ENCODE measurements around the gene DPP3. TPM values are rescaled to one million over a fixed set of nuclear protein-coding genes. Genes with fewer than 3 reads are reported as not detected.
A peak's percentile ranks its signal among the peaks of the same experiment; 100 is the strongest.

Gene DPP3
- total and polyA plus RNA-seq, 8 donors: 14.0 to 320 (median 28.2) TPM

GRCh38 chr11:66454247-66454646 is 26.0 kb upstream of the DPP3 start:
- Histone ChIP-seq H3K27ac (no peak overlapping the region), H3K4me3 (no peak overlapping the region), H3K27me3 (no peaks in the 10 kb centered on the region), H3K36me3 (no peaks in the 10 kb centered on the region), H3K4me1 (no peaks in the 10 kb centered on the region), H3K9me3 (no peaks in the 10 kb centered on the region)
- TF ChIP-seq POLR2A (IDR thresholded peaks at IDR 0.05): no peak
- TF ChIP-seq EP300 (IDR thresholded peaks at IDR 0.05): no peak
- no peak for TF ChIP-seq POLR2AphosphoS5 (IDR thresholded peaks at IDR 0.05)
- no peak for TF ChIP-seq CTCF (IDR thresholded peaks at IDR 0.05)
- intact Hi-C loops (cut with DNase I; ENCODE audit: low total_unique reads): no loop called here
- 35 to 36% (median 36%) methylated on average over 6 of the region's 6 CpGs for WGBS, 5 donors
- peak in 1 of 2 donors; percentile 58 for DNase-seq

GRCh38 chr11:66454828-66455227 is 25.4 kb upstream of the DPP3 start:
- Histone ChIP-seq H3K27ac (no peak overlapping the region), H3K27me3 (no peaks in the 10 kb centered on the region), H3K4me3 (no peak overlapping the region), H3K36me3 (no peaks in the 10 kb centered on the region), H3K4me1 (no peaks in the 10 kb centered on the region), H3K9me3 (no peaks in the 10 kb centered on the region)
- TF ChIP-seq POLR2A (IDR thresholded peaks at IDR 0.05): no peak
- TF ChIP-seq POLR2AphosphoS5 (IDR thresholded peaks at IDR 0.05): no peak
- TF ChIP-seq EP300 (IDR thresholded peaks at IDR 0.05): no peak
- DNase-seq: no peak
- intact Hi-C loops (cut with DNase I; ENCODE audit: low total_unique reads): no loop called here
- 35 to 60% (median 57%) methylated on average over 3 of the region's 3 CpGs for WGBS, 5 donors

- no peaks in the 10 kb centered on the region for H3K9me3 ChIP-seq
- no peak overlapping the region for H3K27ac ChIP-seq
- WGBS, 5 donors: 67 to 81% (median 73%) methylated on average over 6 of the region's 6 CpGs
- no peaks in the 10 kb centered on the region for H3K4me1 ChIP-seq
- intact Hi-C loops (cut with DNase I; ENCODE audit: low total_unique reads): no loop called here
- TF ChIP-seq EP300 (IDR thresholded peaks at IDR 0.05) (no peak), CTCF (IDR thresholded peaks at IDR 0.05) (no peak), POLR2A (IDR thresholded peaks at IDR 0.05) (no peak), POLR2AphosphoS5 (IDR thresholded peaks at IDR 0.05) (no peak)
- no peaks in the 10 kb centered on the region for H3K27me3 ChIP-seq
- H3K36me3 ChIP-seq: no peaks in the 10 kb centered on the region
- no peak overlapping the region for H3K4me3 ChIP-seq
- DNase-seq: no peak
Observed at GRCh38 chr11:66457826-66458225, 22.4 kb upstream of the DPP3 start.

GRCh38 chr11:66459138-66459778 is 21.0 kb upstream of the DPP3 start:
- WGBS, 5 donors: 40 to 58% (median 50%) methylated on average over 5 of the region's 5 CpGs
- TF ChIP-seq POLR2AphosphoS5 (IDR thresholded peaks at IDR 0.05): no peak
- no peak for TF ChIP-seq POLR2A (IDR thresholded peaks at IDR 0.05)
- no peak for TF ChIP-seq EP300 (IDR thresholded peaks at IDR 0.05)
- TF ChIP-seq CTCF (IDR thresholded peaks at IDR 0.05): no peak
- intact Hi-C loops (cut with DNase I; ENCODE audit: low total_unique reads): no loop called here

GRCh38 chr11:66462010-66462409 is 18.2 kb upstream of the DPP3 start:
- no peak for DNase-seq
- Histone ChIP-seq H3K4me3 (no peak overlapping the region), H3K4me1 (peaks cover 5 to 12% (median 9%) of the 10 kb centered on the region in 4 donors), H3K27me3 (no peaks in the 10 kb centered on the region), H3K9me3 (no peaks in the 10 kb centered on the region), H3K36me3 (no peaks in the 10 kb centered on the region), H3K27ac (no peak overlapping the region)
- intact Hi-C loops (cut with DNase I; ENCODE audit: low total_unique reads): no loop called here
- no peak for TF ChIP-seq POLR2A (IDR thresholded peaks at IDR 0.05)
- no peak for TF ChIP-seq EP300 (IDR thresholded peaks at IDR 0.05)
- TF ChIP-seq POLR2AphosphoS5 (IDR thresholded peaks at IDR 0.05): no peak
- no peak for TF ChIP-seq CTCF (IDR thresholded peaks at IDR 0.05)

More at GRCh38 chr11:66459138-66459778, 21.0 kb upstream of the DPP3 start:
- H3K4me1 ChIP-seq: no peaks in the 10 kb centered on the region
- H3K9me3 ChIP-seq: no peaks in the 10 kb centered on the region
- H3K4me3 ChIP-seq: no peak overlapping the region
- no peaks in the 10 kb centered on the region for H3K36me3 ChIP-seq
- no peak for DNase-seq
- H3K27me3 ChIP-seq: no peaks in the 10 kb centered on the region
- no peak overlapping the region for H3K27ac ChIP-seq
